GM12872 (cell line): ENCODE data around the gene HOXC12.

Experiments used
- TF ChIP-seq, protein P1 (sequence below): IDR thresholded peaks from 3 replicates; pipeline ENCODE4 v1.5.1; 2011; ENCODE audit warnings: low read depth, mild to moderate bottlenecking, low read length, moderate library complexity; ENCODE audit not compliant: insufficient read depth

Gene HOXC12

DNA sequence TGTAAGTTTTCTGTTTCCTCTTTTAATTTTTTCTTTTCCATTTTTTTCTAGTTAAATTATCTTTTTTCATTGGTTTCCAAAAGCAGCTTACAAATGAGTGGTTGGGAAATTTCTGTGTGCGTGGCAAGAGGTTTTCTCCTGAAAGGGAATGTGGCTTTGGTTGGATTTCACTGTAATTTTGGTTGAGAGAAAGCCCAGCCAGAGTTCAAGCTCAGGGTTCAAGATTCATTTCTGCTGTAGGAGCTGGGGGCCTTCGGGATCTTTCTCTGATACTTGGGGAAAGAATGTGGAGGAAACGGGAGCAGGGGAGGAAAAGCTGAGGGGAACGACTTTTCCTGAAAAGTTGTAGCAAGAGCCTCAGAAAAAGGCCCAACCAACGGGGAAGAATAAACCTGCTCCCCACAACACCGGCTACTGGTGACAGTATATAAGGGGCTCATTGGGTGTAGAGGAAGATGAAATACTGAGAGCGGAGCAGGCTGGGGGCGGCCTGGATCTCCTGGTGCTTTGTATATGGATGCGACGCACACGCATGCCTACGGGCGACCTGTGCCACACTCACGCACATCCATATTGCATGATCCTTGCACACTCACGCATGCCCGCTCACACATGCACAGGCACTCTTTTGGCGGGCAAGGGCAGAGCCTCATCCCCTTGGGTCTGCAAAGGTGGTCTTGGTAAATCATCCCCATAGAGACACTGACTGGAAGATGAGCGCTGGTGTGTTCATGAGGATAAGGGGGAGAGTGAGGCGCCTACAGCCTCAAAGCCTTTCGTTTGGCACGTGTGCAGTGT, 32.2 kb downstream of the HOXC12 start:
- TF ChIP-seq, protein P1, sequence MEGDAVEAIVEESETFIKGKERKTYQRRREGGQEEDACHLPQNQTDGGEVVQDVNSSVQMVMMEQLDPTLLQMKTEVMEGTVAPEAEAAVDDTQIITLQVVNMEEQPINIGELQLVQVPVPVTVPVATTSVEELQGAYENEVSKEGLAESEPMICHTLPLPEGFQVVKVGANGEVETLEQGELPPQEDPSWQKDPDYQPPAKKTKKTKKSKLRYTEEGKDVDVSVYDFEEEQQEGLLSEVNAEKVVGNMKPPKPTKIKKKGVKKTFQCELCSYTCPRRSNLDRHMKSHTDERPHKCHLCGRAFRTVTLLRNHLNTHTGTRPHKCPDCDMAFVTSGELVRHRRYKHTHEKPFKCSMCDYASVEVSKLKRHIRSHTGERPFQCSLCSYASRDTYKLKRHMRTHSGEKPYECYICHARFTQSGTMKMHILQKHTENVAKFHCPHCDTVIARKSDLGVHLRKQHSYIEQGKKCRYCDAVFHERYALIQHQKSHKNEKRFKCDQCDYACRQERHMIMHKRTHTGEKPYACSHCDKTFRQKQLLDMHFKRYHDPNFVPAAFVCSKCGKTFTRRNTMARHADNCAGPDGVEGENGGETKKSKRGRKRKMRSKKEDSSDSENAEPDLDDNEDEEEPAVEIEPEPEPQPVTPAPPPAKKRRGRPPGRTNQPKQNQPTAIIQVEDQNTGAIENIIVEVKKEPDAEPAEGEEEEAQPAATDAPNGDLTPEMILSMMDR: no peak

DNA sequence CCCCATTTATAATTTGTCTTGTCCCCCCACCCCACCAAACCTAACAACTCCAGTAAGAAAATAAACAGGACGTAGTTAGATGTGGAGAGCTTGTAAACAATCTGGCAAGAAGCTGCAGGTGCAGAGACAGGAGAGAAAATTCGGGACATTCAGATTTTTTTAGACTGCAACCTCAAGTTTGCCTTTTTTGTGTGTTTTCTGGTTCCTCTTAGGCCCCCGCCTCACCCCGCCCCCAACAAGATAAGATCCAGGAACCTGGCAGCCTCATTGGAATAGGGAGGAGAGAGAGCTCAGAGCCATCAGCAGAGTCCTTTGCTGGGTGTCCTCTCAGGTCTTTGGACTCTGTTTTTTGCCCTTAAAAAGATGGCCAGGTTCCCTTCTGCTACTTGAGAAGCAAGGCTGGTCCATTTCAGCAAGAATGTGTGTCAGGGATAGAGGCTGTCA, 33.1 kb downstream of the HOXC12 start:
- TF ChIP-seq, protein P1: no peak

DNA sequence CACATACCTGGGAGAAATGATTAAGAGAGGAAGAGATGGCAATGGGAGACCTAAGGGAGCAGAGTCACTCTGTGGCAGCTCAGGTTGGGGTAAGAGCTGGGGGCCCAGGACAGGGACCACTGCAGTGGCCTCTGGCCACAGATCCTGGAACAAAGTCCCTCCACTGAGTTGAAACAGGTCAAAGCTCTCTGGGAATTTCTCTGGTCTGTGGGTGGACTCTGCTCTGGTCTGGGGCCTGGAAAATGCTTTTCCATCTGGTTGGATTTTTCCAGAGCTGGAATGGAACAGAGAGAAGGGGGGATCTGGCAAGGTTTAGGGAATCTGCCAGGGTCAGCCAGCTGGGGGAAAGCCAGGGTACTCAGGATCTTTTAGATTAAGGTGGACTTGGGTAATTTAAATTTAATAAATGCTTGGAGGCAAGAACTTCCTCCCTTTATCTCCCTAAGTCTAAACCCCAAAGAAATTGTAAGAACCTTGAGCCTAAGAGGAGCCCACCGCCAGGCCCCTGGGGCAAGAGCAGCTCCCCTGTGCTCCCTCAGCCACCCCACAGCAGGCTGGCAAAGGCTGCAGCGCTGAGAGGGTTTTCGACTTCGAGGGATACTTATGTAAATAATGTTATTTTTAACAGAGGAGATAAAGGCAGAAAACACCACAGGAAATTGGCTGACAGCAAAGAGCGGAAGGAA, 34.0 kb downstream of the HOXC12 start:
- TF ChIP-seq, protein P1: no peak

DNA sequence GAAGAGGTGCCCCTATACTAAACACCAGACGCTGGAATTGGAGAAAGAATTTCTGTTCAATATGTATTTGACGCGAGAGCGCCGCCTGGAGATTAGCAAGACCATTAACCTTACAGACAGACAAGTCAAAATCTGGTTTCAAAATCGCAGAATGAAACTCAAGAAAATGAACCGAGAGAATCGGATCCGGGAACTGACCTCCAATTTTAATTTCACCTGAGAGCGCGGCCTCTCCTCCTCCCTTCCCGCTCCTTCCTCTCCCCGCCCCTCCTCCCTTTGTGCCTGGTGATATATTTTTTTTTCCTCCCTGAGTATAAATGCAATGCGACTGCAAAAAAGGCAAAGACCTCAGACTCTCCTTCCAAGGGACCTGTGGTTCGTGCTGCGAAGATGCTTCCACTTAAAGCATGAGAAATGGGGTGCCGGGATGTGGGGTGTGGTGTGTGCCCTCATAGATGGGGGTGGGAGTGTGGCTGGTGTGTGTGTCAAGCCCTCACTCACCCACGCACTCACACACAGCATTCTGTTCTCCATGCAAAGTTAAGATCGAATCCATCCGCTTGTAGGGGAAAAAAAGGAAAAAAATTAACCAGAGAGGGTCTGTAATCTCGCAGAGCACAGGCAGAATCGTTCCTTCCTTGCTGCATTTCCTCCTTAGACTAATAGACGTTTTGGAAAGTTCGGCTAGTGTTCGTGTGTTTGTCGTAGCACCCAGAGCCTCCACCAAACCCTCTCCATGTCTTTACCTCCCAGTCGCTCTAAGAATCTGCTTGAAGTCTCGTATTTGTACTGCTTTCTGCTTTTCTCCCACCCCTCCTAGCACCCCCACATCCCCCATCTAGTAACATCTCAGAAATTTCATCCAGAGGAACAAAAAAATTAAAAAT, 34.8 kb downstream of the HOXC12 start:
- TF ChIP-seq, protein P1: peak; percentile 71

DNA sequence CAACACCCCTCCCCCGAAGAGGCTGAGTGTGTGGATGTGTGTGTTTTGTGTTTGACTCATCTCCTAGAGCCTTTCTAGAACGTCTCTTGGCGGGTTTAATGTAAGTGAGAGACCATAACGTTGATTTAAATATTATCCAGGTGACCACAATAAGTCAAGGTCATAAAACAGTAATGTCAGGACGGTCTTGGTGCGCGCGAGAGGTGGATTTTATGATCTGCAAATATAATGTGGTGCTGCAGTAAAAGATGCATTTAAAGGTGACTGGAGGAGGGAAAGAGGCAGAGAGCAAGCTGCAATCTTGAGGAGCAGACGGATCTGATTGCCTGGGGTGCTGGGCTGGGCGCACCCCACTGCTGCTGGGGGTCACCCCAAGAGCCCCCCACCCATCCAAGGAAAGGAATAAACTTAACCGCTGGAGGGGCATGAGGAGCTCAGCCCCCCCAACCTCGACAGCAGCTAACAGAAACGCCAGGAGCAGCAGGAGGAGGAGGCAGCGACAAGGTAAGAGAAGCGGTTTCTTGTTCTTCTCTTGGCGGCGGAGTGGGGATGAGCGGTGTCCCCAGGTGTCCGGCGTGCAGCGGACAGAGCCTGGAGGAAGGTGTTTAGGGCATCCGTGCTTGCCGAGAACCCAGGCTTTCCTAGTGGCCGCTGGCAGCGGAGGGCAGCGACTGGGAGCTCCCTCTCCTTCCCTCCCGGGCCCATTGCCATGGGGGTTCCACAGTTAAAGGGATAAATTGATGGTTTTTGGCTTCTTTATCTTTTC, 35.8 kb downstream of the HOXC12 start:
- TF ChIP-seq, protein P1: no peak

DNA sequence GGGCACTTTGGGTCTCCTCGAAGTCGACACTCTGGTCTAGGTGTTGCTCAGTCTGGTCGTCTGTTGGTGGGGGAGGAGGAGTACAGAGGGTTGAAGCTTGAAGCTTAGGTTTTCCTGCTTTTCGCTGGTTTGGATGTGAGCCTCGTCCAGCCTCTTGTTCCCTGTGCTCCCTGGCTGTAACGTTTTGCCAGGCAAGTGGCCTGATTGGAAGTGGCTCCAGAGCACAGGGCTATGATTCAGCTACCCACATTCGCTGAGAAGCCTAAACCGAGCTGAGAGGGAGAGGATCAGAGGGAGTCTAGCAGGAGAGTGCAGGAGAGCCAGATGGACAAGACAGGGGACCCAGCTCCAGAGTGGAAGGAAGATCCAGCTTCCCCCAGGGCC, 36.4 kb downstream of the HOXC12 start:
- TF ChIP-seq, protein P1: no peak
